ENCODE measurements around the gene ZCCHC24. TPM values are rescaled to one million over a fixed set of nuclear protein-coding genes. Genes with fewer than 3 reads are reported as not detected.

The ZCCHC24 gene
- total RNA-seq, 1 experiment from 2014 or later, result 3.8 TPM

DNA sequence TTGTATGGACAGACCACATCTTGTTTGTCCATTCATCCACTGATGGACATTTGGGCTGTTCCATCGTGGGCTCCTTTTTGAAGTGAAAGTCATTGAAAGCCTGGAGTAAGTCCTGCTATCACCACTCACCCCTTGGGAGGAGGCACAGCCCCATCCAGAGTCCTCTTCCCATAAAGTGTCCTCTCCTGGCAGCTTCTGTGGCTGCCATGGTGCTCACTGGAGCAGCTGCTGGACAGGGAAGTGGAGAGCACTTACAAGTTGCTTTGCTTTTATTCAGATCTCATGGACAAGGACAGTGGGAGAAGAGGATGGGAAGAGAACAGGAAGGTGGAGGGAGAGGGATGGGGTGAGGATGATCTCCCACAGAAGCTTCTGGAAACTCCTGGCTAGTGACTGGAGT lies 48.4 kb upstream of the ZCCHC24 start:
- Histone ChIP-seq H2BK15ac (ENCODE audit: low read depth, low read length) (no peak overlapping the region), H3K27ac (ENCODE audit: insufficient read length, low read depth, low read length) (no peak overlapping the region), H3K79me2 (ENCODE audit: insufficient read depth, low read length) (no peaks in the 10 kb centered on the region), H4K8ac (replicated peaks; ENCODE audit: insufficient read length, low read depth, low read length) (no peak overlapping the region), H2BK5ac (ENCODE audit: insufficient read length, low read length) (no peak overlapping the region), H3K14ac (ENCODE audit: insufficient read depth, low read length) (no peak overlapping the region), H3K23ac (ENCODE audit: insufficient read length, low read depth, low read length) (no peak overlapping the region), H3K4ac (ENCODE audit: low read depth, low read length) (no peak overlapping the region), H3T11ph (ENCODE audit: low read length) (no peak overlapping the region), H4K5ac (ENCODE audit: insufficient read length, low read depth, low read length) (no peak overlapping the region), H3K18ac (ENCODE audit: insufficient read length, low read depth, low read length) (no peak overlapping the region), H3K23me2 (ENCODE audit: insufficient read length, low read depth, low read length, poor library complexity, severe bottlenecking) (no peaks in the 10 kb centered on the region), H3K9ac (ENCODE audit: extremely low read depth, insufficient read length, low read length) (no peak overlapping the region), H3K27me3 (ENCODE audit: insufficient read depth, low read length) (no peaks in the 10 kb centered on the region), H2AFZ (ENCODE audit: low read length) (no peak overlapping the region), H2BK120ac (ENCODE audit: low read depth, low read length, poor library complexity, severe bottlenecking) (no peak overlapping the region), H3K4me1 (ENCODE audit: insufficient read depth, low read length) (no peaks in the 10 kb centered on the region), H2AK5ac (ENCODE audit: insufficient read length, low read length) (no peak overlapping the region), H3K9me3 (ENCODE audit: control insufficient read depth, low read depth, low read length) (no peaks in the 10 kb centered on the region), H3K79me1 (ENCODE audit: insufficient read depth, low read depth, low read length, poor library complexity, severe bottlenecking) (no peaks in the 10 kb centered on the region), H4K20me1 (ENCODE audit: control insufficient read depth, insufficient read depth, insufficient read length) (no peaks in the 10 kb centered on the region), H2BK20ac (ENCODE audit: low read depth, low read length, poor library complexity, severe bottlenecking) (no peak overlapping the region), H3K4me2 (ENCODE audit: insufficient read depth, insufficient read length, low read length) (no peak overlapping the region), H2BK12ac (ENCODE audit: insufficient read length, low read depth, low read length) (no peak overlapping the region), H3K56ac (ENCODE audit: insufficient read length, low read depth, low read length) (no peak overlapping the region), H4K91ac (ENCODE audit: insufficient read length, low read depth, low read length) (no peak overlapping the region)
- DNase-seq, result no peak
- H3K4me3 Mint-ChIP-seq, result no peak overlapping the region
- TF ChIP-seq, protein P1, sequence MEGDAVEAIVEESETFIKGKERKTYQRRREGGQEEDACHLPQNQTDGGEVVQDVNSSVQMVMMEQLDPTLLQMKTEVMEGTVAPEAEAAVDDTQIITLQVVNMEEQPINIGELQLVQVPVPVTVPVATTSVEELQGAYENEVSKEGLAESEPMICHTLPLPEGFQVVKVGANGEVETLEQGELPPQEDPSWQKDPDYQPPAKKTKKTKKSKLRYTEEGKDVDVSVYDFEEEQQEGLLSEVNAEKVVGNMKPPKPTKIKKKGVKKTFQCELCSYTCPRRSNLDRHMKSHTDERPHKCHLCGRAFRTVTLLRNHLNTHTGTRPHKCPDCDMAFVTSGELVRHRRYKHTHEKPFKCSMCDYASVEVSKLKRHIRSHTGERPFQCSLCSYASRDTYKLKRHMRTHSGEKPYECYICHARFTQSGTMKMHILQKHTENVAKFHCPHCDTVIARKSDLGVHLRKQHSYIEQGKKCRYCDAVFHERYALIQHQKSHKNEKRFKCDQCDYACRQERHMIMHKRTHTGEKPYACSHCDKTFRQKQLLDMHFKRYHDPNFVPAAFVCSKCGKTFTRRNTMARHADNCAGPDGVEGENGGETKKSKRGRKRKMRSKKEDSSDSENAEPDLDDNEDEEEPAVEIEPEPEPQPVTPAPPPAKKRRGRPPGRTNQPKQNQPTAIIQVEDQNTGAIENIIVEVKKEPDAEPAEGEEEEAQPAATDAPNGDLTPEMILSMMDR (conservative IDR thresholded peaks at IDR 0.05), result no peak
- H3K27me3 Mint-ChIP-seq (ENCODE audit: low read depth), result peaks cover 53% of the 10 kb centered on the region
- H3K36me3 Mint-ChIP-seq (ENCODE audit: insufficient read depth in 1 of 3, low read depth in 3 of 3), result 0 out of 7 replicates have a peak, but pooled peaks cover 0 to 2% (median 0%) of the 10 kb centered on the region in 3 experiments
- WGBS (ENCODE audit: extremely low coverage, insufficient read length, low lambda C conversion rate), result no CpG with 5 or more reads among the region's 1 CpG
- H3K9me3 Mint-ChIP-seq, result peaks cover 0 to 3% of the 10 kb centered on the region in 2 experiments; a peak in 2 of 5 replicates
- no peak overlapping the region for H3K27ac Mint-ChIP-seq
- H3K4me1 Mint-ChIP-seq, result peaks cover 6 to 10% of the 10 kb centered on the region in 2 experiments
